SU-DHL-6 (cell line): ENCODE measurements around the gene ERLIN1.

Experiments
- EZH2phosphoT487 ChIP-seq: fragments of 200-600 bp; sonication (generic), shearing (Covaris generic); conservative IDR thresholded peaks from 2 replicates; pipeline ENCODE4 v1.6.1; 2018; ENCODE audit warnings: mild to moderate bottlenecking, antibody characterized with exemption, low read length, moderate library complexity, mixed read lengths
- TF ChIP-seq, protein P1 (sequence below): fragments of 200-600 bp; sonication (generic); IDR thresholded peaks from one replicate; pipeline ENCODE4 v1.5.1; 2017; ENCODE audit warnings: antibody characterized with exemption, mild to moderate bottlenecking, low read length, moderate library complexity; ENCODE audit not compliant: insufficient read depth, poor library complexity, severe bottlenecking

DNA sequence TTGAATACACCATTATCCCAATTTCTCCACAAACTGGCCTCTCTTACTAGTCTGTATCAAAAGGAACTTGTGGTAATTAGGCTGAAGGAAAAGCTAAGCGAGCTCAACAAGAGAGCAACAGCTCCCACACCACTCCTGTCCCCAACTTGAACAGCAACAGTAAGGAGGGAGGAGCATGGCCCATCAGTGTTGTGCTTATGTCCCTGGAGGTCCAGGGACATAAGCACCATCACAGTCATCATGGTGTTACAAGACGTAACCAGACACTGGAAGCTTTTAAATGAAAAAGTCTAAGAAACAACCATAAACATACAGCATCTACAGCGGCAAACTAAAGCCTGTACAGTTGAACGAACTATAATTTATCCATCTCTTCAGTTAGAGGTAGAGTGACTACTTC lies 989 bp downstream of the ERLIN1 start:
- TF ChIP-seq, protein P1, sequence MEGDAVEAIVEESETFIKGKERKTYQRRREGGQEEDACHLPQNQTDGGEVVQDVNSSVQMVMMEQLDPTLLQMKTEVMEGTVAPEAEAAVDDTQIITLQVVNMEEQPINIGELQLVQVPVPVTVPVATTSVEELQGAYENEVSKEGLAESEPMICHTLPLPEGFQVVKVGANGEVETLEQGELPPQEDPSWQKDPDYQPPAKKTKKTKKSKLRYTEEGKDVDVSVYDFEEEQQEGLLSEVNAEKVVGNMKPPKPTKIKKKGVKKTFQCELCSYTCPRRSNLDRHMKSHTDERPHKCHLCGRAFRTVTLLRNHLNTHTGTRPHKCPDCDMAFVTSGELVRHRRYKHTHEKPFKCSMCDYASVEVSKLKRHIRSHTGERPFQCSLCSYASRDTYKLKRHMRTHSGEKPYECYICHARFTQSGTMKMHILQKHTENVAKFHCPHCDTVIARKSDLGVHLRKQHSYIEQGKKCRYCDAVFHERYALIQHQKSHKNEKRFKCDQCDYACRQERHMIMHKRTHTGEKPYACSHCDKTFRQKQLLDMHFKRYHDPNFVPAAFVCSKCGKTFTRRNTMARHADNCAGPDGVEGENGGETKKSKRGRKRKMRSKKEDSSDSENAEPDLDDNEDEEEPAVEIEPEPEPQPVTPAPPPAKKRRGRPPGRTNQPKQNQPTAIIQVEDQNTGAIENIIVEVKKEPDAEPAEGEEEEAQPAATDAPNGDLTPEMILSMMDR = no peak
- TF ChIP-seq EZH2phosphoT487 = no peak
